NCI-H2227 treated with DMSO at 0.1 percent for 48 hours (cell line): Measurements from ENCODE around the gene NR0B2.

ENCODE experiments used
- DNase-seq: peaks from one replicate; lab custom pipeline; 2025; lab: John Stamatoyannopoulos, UW

The NR0B2 gene

DNA sequence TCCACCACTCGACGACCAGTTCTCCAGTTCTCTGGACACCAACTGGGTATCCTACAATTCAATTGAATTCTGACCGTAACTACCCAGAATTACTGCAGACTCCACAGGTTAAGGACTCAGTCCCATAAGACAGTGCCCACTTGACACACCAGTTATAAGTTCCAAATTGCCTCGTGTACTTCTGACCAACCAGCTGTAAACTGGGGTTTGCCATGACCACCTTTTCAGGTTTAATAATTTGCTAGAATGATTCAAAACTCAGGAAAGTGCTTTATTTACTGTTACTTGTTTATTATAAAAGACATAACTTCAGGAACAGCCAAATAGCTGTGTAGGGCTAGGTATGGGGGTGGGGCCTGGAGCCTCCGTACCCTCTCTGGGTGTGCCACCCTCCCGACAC lies 23.0 kb upstream of the NR0B2 start:
- no peak for DNase-seq

DNA sequence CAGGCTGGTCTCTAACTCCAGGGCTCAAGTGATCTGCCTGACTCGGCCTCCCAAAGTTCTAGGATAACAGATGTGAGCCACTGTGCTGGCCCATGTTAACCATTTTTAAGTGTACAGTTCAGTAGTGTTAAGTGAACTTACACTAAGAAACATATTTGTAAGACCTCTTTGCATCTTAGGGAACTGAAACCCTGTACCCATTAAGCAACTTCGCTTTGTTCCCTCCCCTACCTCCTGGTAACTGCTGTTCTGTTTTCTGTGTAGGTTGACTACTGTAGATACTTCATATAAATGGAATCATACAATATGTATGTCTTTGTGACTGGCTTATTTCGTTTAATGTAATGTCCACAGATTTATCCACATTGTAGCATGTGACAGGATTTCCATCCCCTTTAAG lies 18.8 kb upstream of the NR0B2 start:
- no peak for DNase-seq

DNA sequence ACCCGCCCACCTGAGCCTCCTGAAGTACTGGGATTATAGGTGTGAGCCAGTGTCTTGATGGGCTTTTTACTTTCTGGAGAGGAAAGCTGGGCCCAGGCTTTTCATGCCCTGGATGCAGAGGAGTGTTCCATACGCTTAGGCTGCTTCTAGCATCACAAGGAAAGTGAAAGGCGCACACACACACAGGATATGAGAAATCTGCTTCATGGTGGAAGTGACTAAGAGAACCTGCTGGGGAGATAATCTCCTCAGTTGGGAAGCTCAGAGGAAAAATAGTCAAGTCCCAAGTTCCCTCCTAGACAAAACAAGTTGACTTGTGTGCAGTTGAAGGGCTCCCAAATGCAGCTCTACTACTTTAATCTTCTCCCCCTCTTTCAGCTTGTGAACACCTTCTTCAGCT lies 9.9 kb upstream of the NR0B2 start:
- DNase-seq = no peak

DNA sequence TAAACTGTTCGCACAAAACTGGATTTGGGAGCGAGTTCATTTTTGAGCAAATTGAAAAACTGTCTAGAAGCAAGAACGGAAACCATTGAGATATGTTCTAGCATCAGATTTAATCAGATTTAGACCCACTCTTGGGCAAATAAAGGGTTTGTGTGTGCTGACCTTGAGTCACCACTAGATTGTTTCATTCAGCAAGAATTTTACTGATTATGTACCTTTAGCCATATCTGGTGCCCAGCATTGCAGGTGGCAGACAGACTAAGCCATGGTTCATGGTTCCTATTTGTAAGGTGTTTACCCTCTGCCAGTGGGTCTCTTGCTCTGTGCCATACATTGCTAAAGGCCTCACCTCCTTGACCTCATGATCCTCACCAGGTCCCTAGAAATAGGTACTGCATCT lies 9.1 kb upstream of the NR0B2 start:
- DNase-seq = no peak

DNA sequence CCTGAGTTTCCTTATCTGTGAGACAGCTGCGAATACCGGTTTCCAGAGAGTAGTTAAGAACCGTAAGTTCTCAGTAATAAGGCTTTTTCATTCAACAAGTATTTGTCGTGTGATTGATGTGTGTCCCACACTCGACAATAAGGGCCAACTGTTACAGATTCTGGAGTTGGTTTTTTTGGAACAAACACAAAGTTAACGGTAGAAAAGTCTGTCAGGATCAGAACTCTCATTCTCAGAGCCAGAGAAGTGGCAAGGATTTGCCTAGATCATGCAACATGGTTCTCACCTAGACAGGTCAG lies 8.6 kb upstream of the NR0B2 start:
- DNase-seq = no peak

DNA sequence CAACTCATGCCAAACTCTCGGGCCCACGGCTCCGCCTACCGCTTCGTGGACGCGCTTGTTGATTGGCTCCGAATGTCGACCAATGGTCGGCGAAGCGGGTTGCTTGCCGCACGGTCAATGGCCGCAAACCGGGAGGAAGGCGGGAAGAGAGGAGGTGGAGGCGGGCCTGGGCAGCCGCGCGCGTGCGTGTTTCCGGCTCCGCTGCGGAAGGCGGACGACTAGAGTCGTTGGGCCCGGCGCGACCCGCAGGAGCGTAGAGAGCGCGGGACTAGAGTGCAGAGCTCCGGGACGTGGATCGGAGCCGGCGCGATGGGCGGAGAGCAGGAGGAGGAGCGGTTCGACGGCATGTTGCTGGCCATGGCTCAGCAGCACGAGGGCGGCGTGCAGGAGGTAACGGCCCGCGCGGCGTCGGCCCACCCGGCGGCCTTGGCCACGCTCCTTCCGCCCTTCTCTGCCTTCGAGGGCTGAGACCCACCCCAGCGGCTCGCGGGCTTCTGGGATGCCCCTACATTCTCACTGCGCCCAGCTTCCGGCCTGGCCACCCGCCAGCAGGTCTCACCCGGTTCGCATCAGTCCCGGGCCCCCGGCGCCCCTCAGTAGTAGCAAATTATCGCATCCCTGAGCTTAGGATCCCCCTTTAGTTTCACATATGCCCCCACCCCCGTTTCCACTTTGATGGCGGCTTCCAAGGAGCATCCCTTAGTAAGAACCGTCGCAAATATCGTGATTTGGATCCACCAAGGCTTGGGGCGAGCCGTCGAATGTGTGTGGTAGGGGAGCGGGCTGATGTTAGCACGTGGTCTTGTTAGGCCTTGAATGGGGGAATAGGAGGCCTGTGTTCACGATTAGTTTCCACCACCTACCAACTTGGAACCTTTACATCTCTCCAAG lies 8.0 kb upstream of the NR0B2 start, which contains the start of gene NUDC:
TSS of gene NUDC (plus strand) at position 204 of the 891 bp plus-strand sequence. CDS start at position 310, 106 bp downstream.
- peak; percentile 94 for DNase-seq

DNA sequence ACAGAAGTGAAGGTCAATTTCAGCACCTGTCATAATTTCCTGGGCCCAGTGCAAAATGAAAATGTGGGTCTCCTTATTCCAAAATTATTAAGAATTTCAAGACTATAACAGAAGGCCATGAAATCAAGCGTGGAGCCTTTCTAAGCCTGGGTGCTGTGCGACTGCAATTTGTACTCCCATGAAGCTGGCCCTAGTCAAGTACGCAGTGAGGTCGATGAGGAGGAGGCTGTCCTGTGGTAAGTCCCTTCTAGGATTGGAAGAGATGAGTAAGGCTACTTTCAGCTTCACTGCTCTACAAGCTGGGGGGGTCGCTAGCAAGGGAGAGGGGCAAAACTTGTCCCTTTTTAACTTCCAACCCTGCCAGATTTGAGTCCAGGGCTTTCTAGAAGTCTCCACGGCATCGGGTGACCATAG lies 7.4 kb upstream of the NR0B2 start:
- DNase-seq = no peak

DNA sequence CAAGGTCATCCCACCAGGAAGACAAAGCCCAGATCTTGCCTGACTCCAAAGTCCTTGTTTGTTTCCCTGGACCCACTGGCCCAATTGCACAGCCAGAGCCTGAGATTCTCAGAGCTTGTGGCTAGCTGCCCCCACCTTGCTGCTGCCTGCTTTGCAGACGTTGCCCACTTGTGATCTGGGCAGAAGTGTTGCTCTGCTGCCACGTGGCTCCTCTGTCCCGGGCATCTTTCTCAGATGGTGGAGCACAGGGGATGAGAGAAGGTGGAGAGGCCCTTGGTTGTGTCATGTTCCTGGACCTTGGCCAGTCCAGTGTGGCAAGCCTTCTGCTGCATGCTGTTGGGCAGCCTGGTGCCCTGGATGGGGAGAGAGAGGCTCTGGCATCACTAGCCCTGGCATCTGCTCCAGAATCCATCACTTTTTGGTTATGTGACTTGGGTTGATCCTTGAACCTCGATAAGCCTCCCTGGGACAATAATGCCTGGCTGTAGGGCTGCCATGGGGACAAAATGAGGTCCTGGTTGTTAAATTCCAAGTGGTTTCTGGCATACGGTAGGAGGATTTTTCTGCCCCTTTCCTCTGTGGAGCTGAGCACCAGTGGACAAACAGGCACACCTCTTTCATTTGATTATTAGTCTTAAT lies 1.5 kb upstream of the NR0B2 start:
- DNase-seq = no peak

DNA sequence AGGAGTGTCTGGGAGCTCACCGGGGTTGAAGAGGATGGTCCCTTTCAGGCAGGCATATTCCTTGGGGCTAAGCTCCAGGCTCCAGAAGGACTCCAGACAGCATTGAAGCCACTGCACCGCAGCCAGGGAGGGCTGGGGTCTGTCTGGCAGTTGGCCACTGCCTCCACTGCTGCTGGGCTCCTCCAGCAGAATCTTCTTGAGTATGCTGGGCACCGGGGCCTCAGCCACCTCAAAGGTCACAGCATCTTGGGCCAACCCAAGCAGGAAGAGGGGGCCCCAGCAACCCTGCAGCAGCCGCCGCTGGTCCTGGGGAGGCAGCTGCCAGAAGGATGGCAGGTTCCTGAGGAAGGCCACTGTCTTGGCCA lies 404 bp downstream of the NR0B2 start:
- DNase-seq = no peak

DNA sequence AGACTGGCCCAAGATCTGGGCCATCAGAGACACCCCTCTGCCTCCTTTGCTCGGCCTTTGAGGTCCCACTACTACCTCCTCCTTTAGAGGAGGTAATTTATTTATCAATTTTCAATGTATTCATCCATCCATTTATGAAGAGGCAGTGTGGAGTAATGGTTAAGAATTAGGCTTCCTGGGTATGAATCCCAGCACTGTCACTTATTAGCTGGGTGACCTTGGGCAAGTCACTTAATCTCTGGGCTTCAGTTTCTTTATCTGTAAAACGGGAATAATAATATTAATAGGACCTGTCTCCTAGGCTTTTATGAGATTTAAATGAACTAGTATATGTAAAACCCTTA lies 1.7 kb downstream of the NR0B2 start:
- DNase-seq = no peak

DNA sequence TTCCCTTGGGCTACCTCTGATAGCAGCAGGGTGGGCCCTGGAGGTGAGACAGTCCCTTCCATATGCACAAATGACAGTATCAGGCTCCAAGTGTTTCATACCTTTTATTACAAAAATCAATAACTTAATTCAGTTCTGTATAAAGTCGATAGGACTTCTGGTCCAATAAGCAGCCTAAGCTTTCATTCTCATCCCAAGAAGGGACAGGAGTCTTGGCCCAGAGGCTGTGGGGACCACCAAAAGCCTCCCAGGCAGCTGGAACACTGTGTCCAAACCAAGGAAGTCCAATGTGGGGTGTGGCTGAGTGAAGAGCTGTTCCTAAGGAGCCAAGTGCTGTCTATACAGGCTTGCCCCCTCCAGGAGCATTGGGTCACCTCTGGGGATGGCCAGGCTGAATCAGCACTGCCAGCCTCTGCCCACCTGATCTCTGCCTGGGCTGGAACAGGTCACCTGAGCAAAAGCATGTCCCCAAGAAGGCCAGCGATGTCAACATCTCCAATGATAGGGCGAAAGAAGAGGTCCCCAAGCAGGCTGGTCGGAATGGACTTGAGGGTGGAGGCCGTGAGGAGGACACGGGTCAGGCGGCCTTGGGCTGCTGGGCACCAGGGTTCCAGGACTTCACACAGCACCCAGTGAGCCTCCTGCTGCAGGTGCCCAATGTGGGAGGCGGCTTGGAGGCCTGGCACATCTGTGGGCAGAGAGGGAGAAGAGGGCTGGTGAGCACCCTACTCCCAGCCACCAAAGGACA lies 2.2 kb downstream of the NR0B2 start:
- no peak for DNase-seq

DNA sequence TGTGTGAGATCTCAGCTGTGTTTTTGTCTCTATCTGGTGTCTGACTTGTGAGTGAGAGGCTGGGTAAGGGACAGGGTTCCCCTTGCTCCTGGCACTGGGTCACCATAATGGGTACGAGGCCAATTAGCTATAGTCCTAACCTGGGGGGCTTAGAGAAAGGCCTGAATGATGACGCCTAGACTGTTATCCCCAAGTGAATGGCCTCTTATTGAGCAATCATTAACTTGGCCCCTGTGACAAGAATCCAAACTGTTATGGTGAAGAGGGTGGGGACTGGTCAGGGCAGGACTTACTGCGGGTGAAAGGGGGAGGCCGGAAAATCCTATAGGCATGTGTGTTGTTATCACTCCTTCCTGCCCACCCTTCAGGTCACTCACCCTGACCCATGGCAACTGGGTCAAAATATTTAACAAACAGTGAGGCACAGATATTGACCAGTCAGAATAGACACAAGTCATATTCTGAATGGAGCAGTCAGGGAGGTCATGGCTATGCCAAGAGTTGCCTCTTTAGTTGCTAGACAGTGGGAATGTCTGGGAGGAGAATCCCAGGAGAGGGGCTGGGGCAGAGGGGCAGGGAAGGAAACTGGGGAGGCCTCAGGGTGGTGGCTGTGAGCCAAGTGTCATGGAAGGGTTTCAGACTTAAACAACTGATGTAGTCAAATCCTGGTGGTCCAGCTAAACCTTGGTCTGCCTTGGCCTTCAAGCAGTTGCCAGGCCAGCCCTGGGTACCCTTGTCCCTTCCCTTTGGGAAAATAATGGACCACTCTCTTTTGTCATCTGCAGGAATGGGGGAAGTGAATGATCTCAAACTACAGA lies 3.2 kb downstream of the NR0B2 start:
- DNase-seq = no peak

DNA sequence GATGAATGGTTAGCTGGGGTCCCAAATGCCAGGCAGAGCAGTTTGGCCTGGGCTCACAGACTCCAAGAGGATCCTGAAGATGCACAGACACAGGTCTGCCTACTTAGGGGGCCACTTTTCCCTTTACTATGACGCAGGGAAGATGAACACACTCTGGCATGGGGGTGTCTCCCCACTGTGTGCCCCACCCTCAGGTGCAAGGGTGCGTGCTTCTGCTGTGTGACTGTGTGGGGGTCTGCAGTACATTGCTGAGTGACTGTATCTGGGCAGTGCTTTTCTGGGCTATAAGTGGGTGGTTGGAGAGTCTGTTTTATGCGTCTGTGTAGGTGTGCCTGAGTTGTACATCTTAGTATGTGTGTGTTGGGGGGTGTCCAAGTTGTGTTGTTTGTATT lies 3.8 kb downstream of the NR0B2 start:
- no peak for DNase-seq

DNA sequence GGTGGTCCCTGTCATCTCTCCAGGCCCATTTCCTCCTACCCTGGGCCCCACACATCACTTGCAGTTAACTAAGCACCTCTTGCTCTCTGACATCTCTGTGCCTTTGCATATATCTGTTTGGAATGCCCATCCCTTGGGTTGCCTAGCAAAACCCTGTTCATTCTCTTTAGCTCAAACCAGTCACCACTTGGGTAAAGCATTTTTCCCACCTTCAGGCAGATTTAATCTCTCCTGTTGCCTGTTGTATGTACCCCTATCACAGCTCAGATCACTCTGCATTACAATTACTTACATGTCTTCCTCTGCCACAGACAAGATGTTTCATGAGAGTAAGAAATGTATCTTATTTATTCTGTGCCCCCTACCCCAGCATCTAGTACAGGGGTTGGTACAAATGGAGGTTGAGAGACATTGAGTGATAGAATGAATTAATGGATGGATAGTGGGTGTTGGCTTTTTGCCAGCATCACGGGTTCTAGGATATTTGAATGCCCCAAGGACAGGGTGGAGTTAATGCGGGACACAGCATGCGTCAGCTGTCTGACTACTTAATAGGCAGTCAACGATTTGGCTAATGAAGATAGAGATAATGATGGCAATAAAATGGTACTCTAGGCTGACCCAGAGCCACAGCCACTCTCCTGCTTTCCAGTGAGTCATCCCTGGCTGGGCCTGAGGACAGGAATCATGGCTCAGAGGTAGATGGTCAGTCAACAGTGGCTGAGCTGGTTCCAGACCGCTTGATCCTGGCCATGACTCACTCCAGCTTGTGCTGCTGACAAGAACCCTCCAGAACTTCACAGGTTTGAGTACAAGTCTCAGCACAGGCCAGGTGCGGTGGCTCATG lies 6.5 kb downstream of the NR0B2 start:
- no peak for DNase-seq

DNA sequence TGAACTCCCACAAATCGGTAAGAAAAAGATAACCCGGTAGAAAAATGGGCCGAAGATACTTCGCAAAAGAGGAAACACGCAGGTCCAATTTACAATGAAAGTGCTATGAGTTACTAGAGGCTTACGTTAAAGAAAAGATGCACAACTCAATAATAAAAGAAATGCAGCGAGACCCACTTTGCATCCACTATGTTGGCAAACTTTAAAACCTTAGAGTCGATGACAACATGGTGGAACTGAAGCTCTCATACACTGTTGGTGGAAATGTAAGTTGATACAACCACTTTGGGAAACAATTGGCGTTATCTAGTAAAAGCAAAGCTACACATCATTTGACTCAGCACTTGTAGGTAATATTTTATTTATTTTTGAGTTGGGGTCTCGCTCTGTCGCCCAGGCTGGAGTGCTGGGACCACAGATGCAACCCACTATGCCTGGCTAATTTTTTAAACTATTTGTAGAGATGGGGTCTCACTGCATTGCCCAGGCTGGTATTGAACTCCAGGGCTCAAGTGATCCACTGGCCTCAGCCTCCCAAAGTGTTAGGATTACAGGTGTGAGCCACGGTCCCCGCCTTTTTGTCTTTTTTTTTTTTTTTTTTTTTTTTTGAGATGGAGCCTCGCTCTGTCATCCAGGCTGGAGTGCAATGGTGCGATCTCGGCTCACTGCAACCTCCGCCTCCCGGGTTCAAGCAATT lies 12.8 kb downstream of the NR0B2 start:
- DNase-seq = no peak

DNA sequence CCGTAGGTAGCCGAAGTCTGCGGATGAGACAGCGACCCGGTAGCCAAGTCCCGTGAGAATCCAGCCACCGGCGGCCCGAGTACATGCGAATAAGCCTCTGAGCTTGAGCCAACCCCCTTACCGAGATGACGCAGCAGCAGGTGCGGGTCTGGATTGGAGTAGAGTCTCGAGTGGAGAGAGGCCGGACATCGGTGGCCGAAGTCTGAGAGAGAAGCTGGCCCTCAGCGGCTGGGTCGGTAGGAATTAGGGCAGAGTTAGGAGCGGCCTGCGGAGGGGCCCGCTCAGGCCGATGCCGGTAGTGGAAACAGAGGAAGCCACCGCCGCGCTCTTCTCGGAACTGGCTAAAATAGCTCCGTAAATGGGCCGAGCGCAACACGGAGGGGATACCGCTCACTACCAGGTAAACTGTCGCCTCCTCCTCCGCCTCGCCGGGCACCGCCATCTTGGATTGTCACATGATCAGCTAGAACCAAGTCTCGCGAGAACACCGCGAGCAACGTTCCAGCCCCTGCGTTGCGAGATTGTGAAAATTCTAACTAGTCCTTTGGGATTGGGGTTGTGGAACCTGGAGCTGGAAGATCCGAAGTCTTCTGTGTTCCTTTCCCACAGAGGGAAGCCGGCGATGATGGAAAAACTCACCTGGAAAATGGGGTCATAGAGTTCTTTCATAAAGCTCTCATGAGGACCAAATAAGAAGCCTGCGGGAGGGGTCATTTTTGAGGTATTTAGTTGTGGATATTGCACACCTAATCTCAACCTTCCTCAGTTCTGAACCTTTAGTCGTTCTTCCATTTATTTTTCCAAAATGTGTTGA lies 13.6 kb downstream of the NR0B2 start, which contains the start of gene GPATCH3:
TSS of gene GPATCH3 (minus strand) at position 467 of the 814 bp plus-strand sequence. CDS start at position 442, 25 bp downstream.
- DNase-seq = peak; percentile 96

DNA sequence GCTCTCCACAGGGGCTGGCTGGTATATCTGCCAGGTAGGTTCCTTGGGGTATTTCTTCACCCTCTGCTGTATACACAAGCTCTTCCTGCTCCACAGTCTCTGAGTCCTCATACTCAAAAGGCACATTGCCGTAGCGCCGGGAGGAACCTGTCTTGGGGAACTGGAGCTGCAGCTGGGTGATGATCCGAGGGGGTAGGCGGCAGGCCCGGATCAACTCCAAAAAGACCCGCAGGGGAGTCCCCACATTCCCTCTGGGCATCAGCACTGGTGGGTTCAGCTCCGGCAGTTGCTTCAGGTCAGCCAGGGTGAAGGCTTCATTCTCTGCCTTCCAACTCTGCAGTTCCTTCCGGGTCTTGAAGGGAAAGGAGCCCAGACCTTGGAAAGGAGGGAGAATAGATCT lies 16.4 kb downstream of the NR0B2 start:
- no peak for DNase-seq

DNA sequence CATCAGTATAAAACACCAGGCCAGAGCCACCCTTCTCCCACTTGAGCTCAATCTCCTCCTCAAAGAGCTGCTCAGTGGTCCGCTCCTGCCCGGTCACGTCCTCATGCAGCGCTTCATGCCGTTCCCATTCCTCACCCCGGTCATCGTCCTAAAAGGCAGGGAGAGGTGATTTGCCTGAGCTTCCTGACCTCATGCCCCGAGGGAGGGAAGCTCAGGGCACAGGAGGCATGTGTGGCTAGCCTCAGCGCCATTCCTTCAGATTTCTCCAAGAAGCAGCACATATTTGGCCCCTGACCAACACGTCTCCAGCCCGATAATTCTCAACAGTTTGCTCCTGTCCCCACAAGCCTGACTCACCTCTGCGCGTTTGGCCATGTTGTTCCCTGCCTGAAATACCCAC lies 19.5 kb downstream of the NR0B2 start:
- no peak for DNase-seq

DNA sequence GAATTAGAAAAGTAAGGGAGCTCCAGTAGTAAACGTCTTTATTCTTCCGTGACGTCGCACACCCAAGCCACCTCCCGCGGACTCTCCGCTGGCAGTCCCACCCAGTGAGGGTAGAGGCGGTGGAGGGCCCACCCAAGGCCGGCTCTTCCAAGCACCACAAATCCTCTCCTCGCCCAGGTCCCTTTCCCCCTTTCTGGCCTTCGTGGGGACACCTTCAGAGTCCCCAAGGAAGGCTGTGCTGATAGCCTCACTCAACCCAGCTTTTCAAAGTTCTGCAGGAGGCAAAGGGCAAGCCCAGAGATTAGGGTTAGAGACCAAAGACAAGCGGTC lies 23.3 kb downstream of the NR0B2 start:
- DNase-seq = no peak
